Inferior parietal cortex (tissue), 1 donor: ENCODE results near the gene POFUT2.
A peak's percentile ranks its signal among the peaks of the same experiment; 100 is the strongest.

ENCODE experiments used
- DNase-seq: peaks from one replicate; pipeline ENCODE4 v3.0.0-alpha.2; 2016; ENCODE audit errors: extremely low spot score

Gene POFUT2

DNA sequence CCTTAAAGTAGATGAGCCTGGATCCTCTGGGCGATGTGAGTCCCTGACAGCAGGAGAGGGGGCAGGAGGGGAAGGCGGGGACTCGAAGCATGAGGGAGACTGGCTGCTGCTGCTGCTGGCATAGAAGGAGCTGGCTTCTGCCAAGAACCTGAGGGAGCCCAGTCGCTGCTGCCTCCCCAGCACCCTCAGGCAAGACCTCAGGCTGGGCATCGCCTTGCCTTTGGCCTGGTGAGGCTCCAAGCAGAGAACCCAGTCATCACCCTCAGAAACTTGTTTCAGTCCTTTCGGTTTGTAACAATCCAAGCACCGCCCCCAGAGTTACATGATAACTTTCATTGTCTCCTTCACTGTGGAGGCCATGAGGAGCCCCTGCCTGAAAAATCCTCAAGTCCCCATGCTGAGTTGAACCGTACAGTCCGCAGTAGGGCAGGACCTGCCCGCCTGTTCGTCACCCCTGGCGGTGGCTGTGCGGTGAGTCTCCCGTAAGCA lies 38.8 kb downstream of the POFUT2 start:
- DNase-seq, result no peak

DNA sequence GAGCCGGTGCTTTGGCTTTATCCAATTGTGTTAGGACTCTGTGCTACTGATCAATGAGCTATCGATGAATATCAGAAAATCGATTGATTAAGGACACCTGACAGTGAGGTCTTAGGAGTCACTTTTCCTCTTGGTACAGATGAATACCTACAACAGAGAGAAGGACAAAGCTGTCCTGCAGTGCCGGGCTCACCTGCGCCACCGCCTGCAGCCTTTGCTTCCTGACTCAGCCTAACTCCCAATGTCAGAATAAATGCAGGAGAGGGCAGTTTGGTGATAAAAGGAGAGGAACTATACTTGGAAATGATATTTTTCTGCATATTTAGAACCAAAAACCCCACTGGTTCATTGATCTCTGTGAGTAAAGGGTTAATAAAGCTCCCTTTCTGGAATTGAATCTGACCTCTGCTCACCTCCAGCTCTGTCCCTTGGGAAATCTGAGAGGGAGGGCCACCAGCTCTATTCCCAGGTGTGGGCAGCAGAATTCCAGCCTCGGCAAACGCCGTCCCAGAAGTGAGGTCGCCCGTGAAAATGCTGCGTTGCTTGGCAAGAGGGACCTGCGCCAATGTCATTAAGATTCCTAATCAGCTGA lies 39.3 kb downstream of the POFUT2 start:
- no peak for DNase-seq

DNA sequence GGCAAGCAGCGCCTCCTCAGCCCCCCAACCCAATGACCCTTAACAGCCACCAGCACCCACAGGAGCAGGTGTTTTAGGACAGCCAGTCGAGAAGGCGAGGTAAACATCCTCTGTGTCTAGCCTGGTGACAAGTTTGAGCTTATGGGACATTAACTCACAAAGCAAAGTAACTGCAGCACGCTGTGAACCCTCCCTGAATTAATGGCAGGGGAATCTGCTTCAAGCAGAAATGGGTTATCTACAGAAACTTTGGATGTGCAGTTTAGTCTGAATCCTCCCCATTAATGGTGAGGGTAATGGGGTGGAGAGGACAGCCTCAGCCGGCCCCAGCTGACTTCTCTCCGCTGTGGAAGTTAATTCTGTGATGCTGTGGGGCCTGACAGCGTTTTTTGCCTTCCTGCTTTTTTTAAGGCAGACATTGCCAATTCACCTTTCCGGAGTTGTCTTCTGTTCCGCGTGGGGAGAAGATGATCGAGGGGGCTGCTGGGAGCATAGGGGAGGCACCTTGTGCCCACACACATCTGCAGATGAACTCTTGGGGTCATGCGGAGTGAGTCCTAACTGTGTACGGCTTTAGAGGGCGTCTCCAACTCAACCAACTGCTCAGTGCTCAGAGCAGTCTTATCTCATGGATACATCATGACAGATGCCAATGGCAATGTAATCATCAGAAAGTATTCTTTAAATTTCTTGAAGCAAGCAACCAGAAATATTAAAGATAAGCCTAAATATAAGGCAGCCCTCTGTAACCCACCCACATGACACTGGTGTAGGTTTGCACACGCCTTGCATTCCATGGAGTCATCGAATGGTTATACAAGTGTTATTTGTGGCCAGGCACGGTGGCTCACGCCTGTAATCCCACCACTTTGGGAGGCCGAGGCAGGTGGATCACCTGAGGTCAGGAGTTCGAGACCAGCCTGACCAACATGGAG lies 41.0 kb downstream of the POFUT2 start:
- DNase-seq, result no peak

DNA sequence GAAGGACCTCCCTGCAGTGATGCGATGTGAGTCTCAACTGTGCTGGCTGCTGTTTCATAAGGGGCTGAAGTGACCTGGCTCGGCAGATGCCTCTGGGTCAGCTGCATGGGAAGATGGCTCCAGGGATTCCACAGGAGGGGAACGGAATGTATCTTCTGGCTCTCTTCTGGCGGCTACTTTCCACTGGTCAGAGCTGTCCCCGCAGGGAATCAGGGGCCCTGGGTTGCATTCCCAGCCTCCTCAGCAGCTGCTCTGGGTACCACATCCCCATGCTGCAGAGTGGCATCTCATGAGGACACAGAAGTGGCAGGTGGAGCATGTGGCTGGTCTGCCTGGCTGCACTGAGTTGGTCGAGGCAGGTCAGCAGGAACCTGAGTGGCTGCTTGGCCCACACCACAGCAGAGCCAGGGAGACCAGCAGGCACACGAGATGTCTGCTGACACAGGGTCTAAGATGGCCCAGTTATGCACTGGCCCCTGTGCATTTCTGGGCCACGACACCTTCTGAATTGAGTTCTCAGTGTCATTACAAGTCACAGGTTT lies 42.8 kb downstream of the POFUT2 start:
- no peak for DNase-seq

DNA sequence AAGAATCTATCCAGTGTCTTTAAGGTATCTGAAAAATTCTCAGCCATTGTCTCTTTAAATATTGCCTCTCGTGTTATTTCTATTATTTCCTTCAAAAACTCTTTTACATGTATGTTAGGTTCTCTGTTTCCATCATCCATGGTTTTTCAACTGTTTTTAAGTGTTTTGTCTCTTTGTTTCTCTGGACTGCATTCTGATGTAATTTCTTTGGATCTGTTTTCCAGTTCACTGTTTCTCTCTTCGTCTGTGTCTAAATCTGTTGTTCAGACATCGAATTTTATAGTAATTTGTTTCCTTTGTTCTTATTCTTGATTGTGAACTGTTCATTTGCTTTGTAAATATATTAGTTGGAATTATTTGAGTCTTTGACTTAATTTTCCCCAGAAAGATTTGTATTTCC lies 44.1 kb downstream of the POFUT2 start:
- no peak for DNase-seq

DNA sequence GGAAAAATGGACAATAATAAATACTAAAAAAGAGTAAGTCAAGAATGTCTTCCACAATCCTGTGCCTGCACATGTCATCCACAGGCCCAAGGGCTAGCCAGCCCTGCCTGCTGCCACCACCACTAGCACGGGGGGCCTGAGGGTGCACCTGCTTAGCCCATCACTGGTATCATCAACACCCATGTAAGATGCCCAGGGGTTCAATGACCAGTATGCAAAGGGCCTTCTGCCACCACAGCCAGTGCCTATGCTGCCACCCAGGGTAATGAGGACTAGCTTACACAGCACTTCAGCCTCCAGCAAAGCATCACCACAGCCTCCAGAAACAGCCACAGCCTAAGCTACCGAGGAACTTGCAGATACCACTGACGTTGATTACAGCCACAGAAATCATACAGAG lies 46.3 kb downstream of the POFUT2 start:
- DNase-seq, result no peak

DNA sequence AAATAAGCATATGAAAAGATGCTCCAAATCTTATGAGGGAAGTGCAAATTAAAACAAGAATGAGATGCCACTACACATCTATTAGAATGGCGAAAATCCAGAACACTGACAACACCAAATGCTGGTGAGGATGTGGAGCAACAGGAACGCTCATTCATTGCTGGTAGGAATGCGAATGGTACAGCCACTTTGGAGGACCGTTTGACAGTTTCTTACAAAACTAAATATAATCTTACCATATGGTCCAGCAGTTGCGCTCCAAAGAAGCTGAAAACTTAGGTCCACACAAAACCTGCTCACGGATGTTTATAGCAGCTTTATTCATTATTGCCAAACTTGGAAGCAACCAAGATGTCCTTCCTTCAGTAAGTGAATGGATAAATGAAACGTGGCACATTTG lies 50.3 kb downstream of the POFUT2 start:
- DNase-seq, result no peak

DNA sequence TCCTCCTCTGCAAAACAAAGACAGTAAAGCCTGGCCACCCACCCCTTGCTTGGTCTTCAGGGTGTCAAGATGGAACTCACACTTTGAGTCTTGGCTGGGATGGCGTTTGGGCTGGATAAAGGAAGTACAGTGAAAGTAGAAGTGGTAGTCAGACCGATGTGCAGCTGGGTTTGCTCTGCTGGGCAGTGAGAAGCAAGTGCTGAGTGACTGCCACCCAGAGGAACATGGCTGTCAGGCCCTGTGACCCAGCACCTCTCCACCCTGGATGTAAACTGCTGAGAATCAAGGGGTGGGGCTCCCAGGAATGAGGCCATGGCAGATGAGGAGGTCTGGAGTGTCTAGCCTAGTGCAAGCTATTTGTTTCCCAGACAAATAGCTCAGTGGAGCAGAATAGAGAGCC lies 51.2 kb downstream of the POFUT2 start:
- DNase-seq, result no peak

DNA sequence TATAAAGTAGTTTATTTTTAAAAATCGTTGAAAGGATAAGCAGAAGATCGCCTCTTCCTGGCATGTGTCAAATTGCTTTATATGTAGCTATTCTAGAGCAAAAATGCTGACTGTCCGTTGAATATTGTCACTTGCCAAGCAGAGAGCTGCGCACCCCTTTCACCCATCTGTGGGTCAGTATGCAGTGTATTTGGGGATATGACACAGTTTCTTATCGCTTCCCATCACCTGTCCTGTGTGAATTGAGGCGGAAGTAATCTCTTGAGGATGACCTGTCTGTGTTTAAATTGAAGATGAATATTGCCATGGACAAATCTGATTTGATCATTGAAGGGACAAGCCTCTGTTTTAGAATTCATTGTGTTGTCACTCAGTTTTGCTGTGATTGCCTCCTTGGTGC lies 52.2 kb downstream of the POFUT2 start:
- no peak for DNase-seq

DNA sequence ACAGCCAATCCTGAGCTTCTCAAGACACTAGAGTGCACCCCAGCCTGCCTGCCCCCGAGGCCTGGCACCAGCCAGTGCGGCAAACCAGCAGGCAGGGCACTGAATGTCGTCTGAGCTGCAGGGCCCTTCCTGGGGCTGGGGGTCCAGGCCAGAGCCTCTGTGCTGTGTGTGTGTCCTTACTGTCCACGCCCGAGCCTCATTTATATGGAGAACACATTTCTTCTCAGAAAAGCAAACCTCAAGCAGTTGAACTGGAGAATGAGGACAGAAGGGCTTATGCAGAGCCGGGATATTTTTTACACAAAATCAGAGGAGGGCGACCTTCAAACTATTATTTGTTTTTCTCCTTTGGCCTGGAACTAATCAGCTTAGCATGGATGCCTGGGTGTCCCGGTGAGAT lies 52.7 kb downstream of the POFUT2 start:
- no peak for DNase-seq

DNA sequence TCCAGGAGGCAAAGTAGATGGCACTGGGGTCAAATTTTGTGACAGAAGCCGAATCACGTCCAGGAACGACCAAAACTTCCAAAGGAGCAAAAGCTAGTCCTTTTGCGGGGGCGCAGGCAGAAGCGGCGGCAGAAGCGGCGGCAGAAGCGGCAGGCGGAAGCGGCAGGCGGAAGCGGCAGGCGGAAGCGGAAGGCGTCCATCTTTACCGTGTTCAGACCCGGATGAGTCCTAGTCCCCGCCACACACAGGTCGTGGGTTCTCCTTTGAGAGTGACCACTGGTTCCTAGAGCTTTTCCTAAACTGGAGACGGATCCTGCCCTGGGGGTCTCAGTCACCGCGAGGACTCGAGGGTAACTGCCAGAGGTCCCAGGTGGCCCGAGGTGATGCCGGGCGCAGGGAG lies 53.6 kb downstream of the POFUT2 start:
- no peak for DNase-seq

DNA sequence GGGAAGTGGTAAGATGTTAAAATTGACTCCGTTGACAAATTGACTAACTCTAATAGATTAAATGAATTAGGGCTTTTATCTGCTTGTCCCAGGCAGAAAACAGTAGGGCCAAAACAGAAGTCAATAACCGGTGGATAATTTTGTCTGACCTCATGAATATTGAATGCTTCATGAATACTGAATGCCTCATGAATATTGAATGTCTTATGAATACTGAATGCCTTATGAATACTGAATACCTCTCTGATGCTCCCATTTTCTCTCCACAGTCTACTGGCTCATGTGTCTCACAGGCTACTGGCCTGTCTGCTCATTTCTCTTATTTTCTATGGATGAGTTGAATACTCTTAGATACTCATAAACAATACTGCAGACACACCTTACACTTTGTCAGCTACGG lies 56.0 kb downstream of the POFUT2 start:
- no peak for DNase-seq

DNA sequence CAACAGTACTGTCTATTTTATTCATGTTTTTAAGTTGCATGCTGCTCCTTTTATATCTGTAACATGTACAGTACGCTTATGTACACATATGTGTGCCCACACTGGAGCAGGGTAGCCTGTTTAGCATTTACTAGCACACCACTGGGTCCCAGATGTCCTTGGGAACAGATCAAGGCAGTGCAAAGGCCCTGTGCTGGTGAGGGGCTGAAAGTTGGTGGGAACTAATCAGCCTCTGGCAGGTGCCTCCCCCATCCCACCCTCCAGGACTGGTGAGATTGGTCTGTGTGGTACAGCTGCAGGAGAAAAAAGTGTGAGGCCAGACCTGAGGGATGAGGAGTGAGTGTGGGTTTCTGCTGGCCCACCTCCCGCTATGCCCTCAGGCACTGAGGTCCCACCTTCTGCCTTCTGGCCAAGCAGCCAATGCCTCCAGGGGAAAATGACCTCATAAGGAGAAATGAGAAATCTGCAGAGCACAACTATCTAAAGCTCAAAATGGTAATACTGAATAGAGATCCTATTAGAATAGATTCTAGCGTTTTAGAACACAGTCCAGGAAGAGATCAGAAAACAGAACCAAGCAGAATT lies 58.9 kb downstream of the POFUT2 start:
- DNase-seq, result no peak

DNA sequence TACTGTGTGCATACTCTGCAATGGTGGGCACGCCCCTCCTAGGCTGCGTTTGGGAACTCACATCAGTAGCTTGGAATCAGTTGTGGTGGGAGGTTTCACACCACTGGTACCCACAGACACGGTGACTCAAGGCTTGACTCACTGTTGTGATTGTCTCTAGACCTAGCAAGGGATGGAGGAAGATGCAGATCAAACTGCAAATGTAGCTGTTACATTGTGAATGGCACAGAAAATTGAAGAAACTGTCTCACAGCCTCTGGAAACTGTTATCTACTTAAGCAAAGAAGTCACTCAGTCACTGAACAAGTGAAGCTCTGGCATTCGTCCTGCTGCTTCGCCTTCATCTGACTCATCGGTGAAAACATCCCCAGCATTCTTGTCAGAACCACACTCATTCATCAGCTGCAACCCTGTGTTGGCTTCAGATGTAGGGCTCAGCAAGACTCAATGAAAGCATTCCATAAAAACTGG lies 59.5 kb downstream of the POFUT2 start:
- peak; percentile 53 for DNase-seq

DNA sequence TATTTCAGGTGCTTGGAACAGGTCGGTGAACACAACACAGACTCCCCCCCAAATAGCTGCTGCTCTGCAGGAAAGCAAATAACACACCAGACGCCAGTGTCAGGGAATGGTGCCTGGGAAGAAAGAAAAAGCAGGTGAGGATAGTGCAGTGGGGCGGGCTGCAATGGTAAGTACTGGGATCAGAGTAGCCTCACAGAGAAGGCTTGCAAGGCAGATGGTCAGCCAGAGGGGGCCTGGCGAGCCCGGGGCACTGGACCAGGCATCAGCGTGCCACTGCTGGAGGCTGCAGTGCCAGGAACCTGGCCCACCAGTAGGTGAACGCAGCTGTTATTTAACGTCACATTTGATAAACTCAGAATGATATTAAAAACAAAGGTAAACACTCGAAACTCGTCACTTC lies 60.0 kb downstream of the POFUT2 start:
- no peak for DNase-seq

DNA sequence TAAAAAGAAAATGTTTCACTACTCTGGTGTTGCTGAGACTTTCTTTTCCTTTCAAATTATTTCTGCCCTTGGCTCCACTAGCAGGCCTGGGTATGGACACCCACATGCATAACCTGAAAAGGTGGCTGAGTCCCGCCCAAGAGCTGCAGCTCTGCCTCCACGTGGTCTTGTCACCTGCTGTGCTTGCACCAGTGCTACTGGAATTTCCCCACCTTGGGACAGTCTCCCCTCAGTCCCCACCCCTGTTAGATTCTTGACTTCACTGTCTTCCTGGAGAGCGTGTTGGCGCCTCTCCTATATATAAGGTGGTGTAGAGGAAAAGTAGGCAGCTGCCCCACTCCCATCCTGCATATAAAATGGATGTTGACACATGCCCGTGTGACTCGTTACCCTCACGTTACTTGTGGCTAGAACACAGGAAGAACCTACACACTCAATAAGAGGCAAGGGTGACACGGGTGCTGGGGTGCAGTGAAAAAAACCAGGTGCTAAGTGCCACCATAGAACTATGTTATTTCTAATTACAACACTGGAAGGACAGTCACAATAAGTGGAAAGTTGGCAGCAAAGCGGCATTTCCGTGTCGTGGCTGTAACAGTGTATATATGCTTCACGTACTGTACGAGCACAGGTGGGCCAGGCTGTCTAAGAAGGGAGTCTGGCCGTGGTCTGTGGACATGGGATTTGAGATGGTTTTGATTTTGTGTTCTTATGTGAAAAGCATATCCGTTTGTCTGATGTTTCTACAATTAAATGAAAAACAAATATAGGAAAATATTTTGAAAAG lies 61.0 kb downstream of the POFUT2 start:
- no peak for DNase-seq

DNA sequence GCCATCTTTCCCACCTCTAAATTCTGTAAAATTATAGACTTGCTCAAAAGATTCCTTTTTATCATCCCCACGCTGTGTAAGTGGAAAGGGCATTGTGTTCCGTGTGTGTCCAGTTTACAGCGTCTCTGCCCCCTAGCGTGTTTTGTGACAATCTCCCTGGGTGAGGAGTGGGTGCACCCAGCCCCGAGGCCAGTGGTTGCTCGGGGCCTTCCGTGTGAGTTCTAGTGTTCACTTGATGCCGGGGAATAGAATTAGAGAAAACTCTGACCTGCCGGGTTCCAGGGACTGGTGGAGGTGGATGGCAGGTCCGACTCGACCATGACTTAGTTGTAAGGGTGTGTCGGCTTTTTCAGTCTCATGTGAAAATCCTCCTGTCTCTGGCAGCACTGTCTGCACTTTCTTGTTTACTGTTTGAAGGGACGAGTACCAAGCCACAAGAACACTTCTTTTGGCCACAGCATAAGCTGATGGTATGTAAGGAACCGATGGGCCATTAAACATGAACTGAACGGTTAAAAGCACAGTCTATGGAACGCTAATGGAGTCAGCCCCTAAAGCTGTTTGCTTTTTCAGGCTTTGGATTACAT lies 61.9 kb downstream of the POFUT2 start:
- no peak for DNase-seq

DNA sequence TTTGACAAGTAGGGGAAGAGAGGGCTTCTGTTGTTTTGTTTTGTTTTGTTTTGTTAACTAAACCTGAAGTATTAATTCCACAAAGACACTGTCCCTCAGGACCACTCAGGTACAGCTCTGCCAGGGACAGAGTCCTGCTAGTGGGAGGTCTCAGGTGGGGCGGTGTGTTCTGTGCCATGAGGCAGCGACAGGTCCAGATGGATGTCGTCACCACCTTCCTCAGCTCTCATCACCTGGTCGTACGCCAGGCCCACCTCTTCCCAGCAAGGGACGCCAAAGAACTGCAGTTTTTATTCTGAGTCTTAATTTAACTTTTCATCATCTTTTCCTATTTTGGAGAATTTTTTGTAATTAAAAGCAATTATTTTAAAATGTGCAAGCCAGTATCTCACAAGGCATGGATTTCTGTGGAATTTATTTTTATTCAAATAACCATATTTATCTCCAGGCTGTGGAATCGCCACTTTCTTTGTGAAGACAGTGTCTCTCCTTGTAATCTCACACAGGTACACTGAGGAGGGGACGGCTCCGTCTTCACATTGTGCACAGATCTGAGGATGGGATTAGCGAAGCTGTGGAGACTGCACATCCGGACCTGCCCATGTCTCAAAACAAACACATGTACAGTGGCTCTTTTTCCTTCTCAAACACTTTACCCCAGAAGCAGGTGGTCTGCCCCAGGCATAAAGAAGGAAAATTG lies 62.5 kb downstream of the POFUT2 start:
- no peak for DNase-seq

DNA sequence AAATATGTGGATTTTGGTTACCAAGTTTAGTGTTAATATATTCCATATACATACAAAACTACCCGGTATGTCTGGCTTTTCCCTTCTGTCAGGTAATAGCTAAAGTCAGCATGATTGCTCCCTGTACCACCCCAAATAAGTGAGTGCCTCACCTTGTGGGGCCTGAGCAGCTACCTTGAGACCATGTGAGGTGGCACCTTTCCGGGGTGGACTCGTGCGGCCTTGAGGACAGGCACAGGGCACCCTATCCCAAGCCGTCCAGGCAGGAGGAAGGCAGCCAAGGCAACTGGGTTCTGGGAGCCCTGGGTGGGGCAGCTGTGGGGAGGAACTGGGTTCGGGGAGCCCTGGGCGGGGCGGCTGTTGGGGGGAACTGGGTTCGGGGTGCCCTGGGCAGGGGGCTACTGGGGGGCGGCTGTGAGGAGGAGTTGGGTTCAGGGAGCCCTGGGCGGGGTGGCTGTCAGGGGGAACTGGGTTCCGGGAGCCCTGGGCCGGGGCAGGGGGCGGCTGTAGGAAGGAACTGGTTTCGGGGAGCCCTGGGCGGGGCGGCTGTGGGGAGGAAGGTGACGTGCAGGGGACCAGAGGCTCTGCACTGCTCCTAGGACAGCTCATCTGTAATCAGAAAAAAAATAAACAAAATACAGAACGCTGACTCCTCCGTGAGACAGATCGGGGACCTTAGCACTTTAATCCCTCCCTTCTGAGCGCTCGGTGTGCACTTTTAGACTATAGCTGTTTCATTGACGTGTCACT lies 63.3 kb downstream of the POFUT2 start:
- DNase-seq, result no peak
